Measurements from ENCODE around the gene CLCN3.
"Not testable (repeated sequence)": the region's sequence is repeated elsewhere in the genome, so short reads cannot be mapped to it uniquely, and the experiment has no call there.

CLCN3 gene

GRCh38 chr4:169668069-169668721 is 47.8 kb downstream of the CLCN3 start:
- no peaks in the 10 kb centered on the region for H3K79me2 ChIP-seq (ENCODE audit: insufficient read depth, low read length)
- no peaks in the 10 kb centered on the region for H4K20me1 ChIP-seq (ENCODE audit: insufficient read depth, low read length, poor library complexity, severe bottlenecking)
- H3K9me2 ChIP-seq (replicated peaks; ENCODE audit: low read depth, low read length) = no peaks in the 10 kb centered on the region
- no peak overlapping the region for H2AFZ ChIP-seq (ENCODE audit: low read length)
- no peaks in the 10 kb centered on the region for H3K27me3 ChIP-seq (ENCODE audit: insufficient read depth, low read length, poor library complexity, severe bottlenecking)
- H3K9me3 ChIP-seq (ENCODE audit: insufficient read depth, low read depth, low read length) = no peaks in the 10 kb centered on the region
- TF ChIP-seq EZH2phosphoT487 (IDR thresholded peaks at IDR 0.05; ENCODE audit: borderline replicate concordance) (no peak), CTCF (conservative IDR thresholded peaks at IDR 0.05; ENCODE audit: low read length) (no peak)
- H3K9ac ChIP-seq (ENCODE audit: low read depth, low read length, poor library complexity, severe bottlenecking) = no peak overlapping the region
- peaks cover 21% of the 10 kb centered on the region for H3K4me1 ChIP-seq (ENCODE audit: insufficient read depth, low read length, poor library complexity, severe bottlenecking)
- H3K36me3 ChIP-seq (ENCODE audit: insufficient read depth, low read length) = no peaks in the 10 kb centered on the region
- H3K4me3 ChIP-seq (ENCODE audit: low read length, poor library complexity, severe bottlenecking) = no peak overlapping the region
- H3F3A ChIP-seq (ENCODE audit: low read depth) = peaks cover 4% of the 10 kb centered on the region; the same call in 1 of the 2 replicates
- H3K4me2 ChIP-seq (ENCODE audit: low read depth, low read length, poor library complexity, severe bottlenecking) = no peak overlapping the region

GRCh38 chr4:169675825-169676224 is 55.4 kb downstream of the CLCN3 start:
- H3K4me3 ChIP-seq (ENCODE audit: low read length, poor library complexity, severe bottlenecking) = no peak overlapping the region
- no peaks in the 10 kb centered on the region for H3K36me3 ChIP-seq (ENCODE audit: insufficient read depth, low read length)
- H3K4me1 ChIP-seq (ENCODE audit: insufficient read depth, low read length, poor library complexity, severe bottlenecking) = no peaks in the 10 kb centered on the region
- H3K27me3 ChIP-seq (ENCODE audit: insufficient read depth, low read length, poor library complexity, severe bottlenecking) = no peaks in the 10 kb centered on the region
- H3F3A ChIP-seq (ENCODE audit: low read depth) = no peaks in the 10 kb centered on the region
- H3K9ac ChIP-seq (ENCODE audit: low read depth, low read length, poor library complexity, severe bottlenecking) = no peak overlapping the region
- no peaks in the 10 kb centered on the region for H3K9me2 ChIP-seq (replicated peaks; ENCODE audit: low read depth, low read length)
- no peak for TF ChIP-seq CTCF (conservative IDR thresholded peaks at IDR 0.05; ENCODE audit: low read length)
- no peak for TF ChIP-seq EZH2phosphoT487 (IDR thresholded peaks at IDR 0.05; ENCODE audit: borderline replicate concordance)
- no peaks in the 10 kb centered on the region for H4K20me1 ChIP-seq (ENCODE audit: insufficient read depth, low read length, poor library complexity, severe bottlenecking)
- H3K9me3 ChIP-seq (ENCODE audit: insufficient read depth, low read depth, low read length) = no peaks in the 10 kb centered on the region
- H3K4me2 ChIP-seq (ENCODE audit: low read depth, low read length, poor library complexity, severe bottlenecking) = no peak overlapping the region
- no peaks in the 10 kb centered on the region for H3K79me2 ChIP-seq (ENCODE audit: insufficient read depth, low read length)
- H2AFZ ChIP-seq (ENCODE audit: low read length) = no peak overlapping the region

GRCh38 chr4:169677150-169677748 is 56.9 kb downstream of the CLCN3 start:
- TF ChIP-seq EZH2phosphoT487 (IDR thresholded peaks at IDR 0.05; ENCODE audit: borderline replicate concordance) (no peak), CTCF (conservative IDR thresholded peaks at IDR 0.05; ENCODE audit: low read length) (no peak)
- H3K9me2 ChIP-seq (replicated peaks; ENCODE audit: low read depth, low read length) = no peaks in the 10 kb centered on the region
- no peak overlapping the region for H3K4me2 ChIP-seq (ENCODE audit: low read depth, low read length, poor library complexity, severe bottlenecking)
- no peak overlapping the region for H2AFZ ChIP-seq (ENCODE audit: low read length)
- no peaks in the 10 kb centered on the region for H4K20me1 ChIP-seq (ENCODE audit: insufficient read depth, low read length, poor library complexity, severe bottlenecking)
- H3F3A ChIP-seq (ENCODE audit: low read depth) = no peaks in the 10 kb centered on the region
- H3K9ac ChIP-seq (ENCODE audit: low read depth, low read length, poor library complexity, severe bottlenecking) = no peak overlapping the region
- H3K4me1 ChIP-seq (ENCODE audit: insufficient read depth, low read length, poor library complexity, severe bottlenecking) = no peaks in the 10 kb centered on the region
- no peaks in the 10 kb centered on the region for H3K27me3 ChIP-seq (ENCODE audit: insufficient read depth, low read length, poor library complexity, severe bottlenecking)
- no peak overlapping the region for H3K4me3 ChIP-seq (ENCODE audit: low read length, poor library complexity, severe bottlenecking)
- no peaks in the 10 kb centered on the region for H3K9me3 ChIP-seq (ENCODE audit: insufficient read depth, low read depth, low read length)
- H3K36me3 ChIP-seq (ENCODE audit: insufficient read depth, low read length) = no peaks in the 10 kb centered on the region
- no peaks in the 10 kb centered on the region for H3K79me2 ChIP-seq (ENCODE audit: insufficient read depth, low read length)

- not testable (repeated sequence) for H3K9me3 ChIP-seq (ENCODE audit: insufficient read depth, low read depth, low read length); H3K4me2 ChIP-seq (ENCODE audit: low read depth, low read length, poor library complexity, severe bottlenecking); H3K79me2 ChIP-seq (ENCODE audit: insufficient read depth, low read length); H3K9ac ChIP-seq (ENCODE audit: low read depth, low read length, poor library complexity, severe bottlenecking); H3K4me1 ChIP-seq (ENCODE audit: insufficient read depth, low read length, poor library complexity, severe bottlenecking); H3F3A ChIP-seq (ENCODE audit: low read depth); H3K36me3 ChIP-seq (ENCODE audit: insufficient read depth, low read length); H4K20me1 ChIP-seq (ENCODE audit: insufficient read depth, low read length, poor library complexity, severe bottlenecking); H3K4me3 ChIP-seq (ENCODE audit: low read length, poor library complexity, severe bottlenecking); H3K27me3 ChIP-seq (ENCODE audit: insufficient read depth, low read length, poor library complexity, severe bottlenecking); H3K9me2 ChIP-seq (replicated peaks; ENCODE audit: low read depth, low read length); H2AFZ ChIP-seq (ENCODE audit: low read length)
Observed at GRCh38 chr4:169678486-169678885, 58.1 kb downstream of the CLCN3 start.

GRCh38 chr4:169678951-169679591 is 58.7 kb downstream of the CLCN3 start:
- H2AFZ ChIP-seq (ENCODE audit: low read length); H3F3A ChIP-seq (ENCODE audit: low read depth); H3K9ac ChIP-seq (ENCODE audit: low read depth, low read length, poor library complexity, severe bottlenecking); H3K27me3 ChIP-seq (ENCODE audit: insufficient read depth, low read length, poor library complexity, severe bottlenecking); H3K79me2 ChIP-seq (ENCODE audit: insufficient read depth, low read length); H3K4me3 ChIP-seq (ENCODE audit: low read length, poor library complexity, severe bottlenecking); H4K20me1 ChIP-seq (ENCODE audit: insufficient read depth, low read length, poor library complexity, severe bottlenecking); H3K36me3 ChIP-seq (ENCODE audit: insufficient read depth, low read length); H3K9me3 ChIP-seq (ENCODE audit: insufficient read depth, low read depth, low read length); H3K4me2 ChIP-seq (ENCODE audit: low read depth, low read length, poor library complexity, severe bottlenecking); H3K4me1 ChIP-seq (ENCODE audit: insufficient read depth, low read length, poor library complexity, severe bottlenecking); H3K9me2 ChIP-seq (replicated peaks; ENCODE audit: low read depth, low read length): not testable (repeated sequence)

Data from Loucy (cell line).